Glomerular visceral epithelial cell (primary cell): ENCODE measurements around the gene RELA.
"Not testable (repeated sequence)": the region's sequence is repeated elsewhere in the genome, so short reads cannot be mapped to it uniquely, and the experiment has no call there.

Experiments used
- DNase-seq: peaks from one replicate; pipeline ENCODE4 v3.0.0-alpha.2; 2016; ENCODE audit errors: extremely low spot score

Gene RELA

GRCh38 chr11:65649656-65650546 is 12.8 kb downstream of the RELA start:
- DNase-seq, result no peak

- no peak for DNase-seq
Observed at GRCh38 chr11:65648997-65649493, 13.7 kb downstream of the RELA start.

GRCh38 chr11:65646958-65647701 is 15.6 kb downstream of the RELA start:
- DNase-seq, result no peak

- no peak for DNase-seq
Observed at GRCh38 chr11:65646288-65646957, 16.3 kb downstream of the RELA start.

- DNase-seq, result peak; percentile 55
Observed at GRCh38 chr11:65645710-65646109, 17.0 kb downstream of the RELA start.

- no peak for DNase-seq
Observed at GRCh38 chr11:65644837-65645236, 17.9 kb downstream of the RELA start.

- DNase-seq, result peak; percentile 48
Observed at GRCh38 chr11:65643971-65644370, 18.7 kb downstream of the RELA start.

- no peak for DNase-seq
Observed at GRCh38 chr11:65642014-65642671, 20.6 kb downstream of the RELA start.

GRCh38 chr11:65641297-65642013 is 21.3 kb downstream of the RELA start:
- DNase-seq, result no peak

- no peak for DNase-seq
Observed at GRCh38 chr11:65640483-65641296, 22.0 kb downstream of the RELA start.

- no peak for DNase-seq
Observed at GRCh38 chr11:65639623-65640482, 22.9 kb downstream of the RELA start.

- not testable (repeated sequence) for DNase-seq
Observed at GRCh38 chr11:65639228-65639597, 23.5 kb downstream of the RELA start.

- DNase-seq, result peak; percentile 95
Observed at GRCh38 chr11:65637794-65638419, 24.8 kb downstream of the RELA start, which contains the start of gene SIPA1. SIPA1 (plus strand) TSS chr11:65638101; CDS start chr11:65640922, 2,821 bp downstream.

- DNase-seq, result no peak
Observed at GRCh38 chr11:65637032-65637557, 25.6 kb downstream of the RELA start.

- DNase-seq, result no peak
Observed at GRCh38 chr11:65636108-65637031, 26.3 kb downstream of the RELA start.

GRCh38 chr11:65634905-65635731 is 27.6 kb downstream of the RELA start:
- DNase-seq, result no peak
